Activated CD8-positive, alpha-beta T cell treated with anti-CD3 and anti-CD28 coated beads for 36 hours (primary cell): ENCODE measurements around the gene IL1RAPL2. TPM values are rescaled to one million over a fixed set of nuclear protein-coding genes. Genes with fewer than 3 reads are reported as not detected.

Source experiments
- ATAC-seq: fragments of 200-7000 bp; cut with Tn5 transposase; one replicate; pipeline ENCODE4 v1.10.0; 2021; ENCODE audit warnings: mild to moderate bottlenecking, moderate library complexity
- CTCF ChIA-PET: fragments of 350-600 bp; sonication (Branson Sonifier 250); formaldehyde crosslinking; loops from one replicate; lab custom pipeline; 2021; ENCODE audit warnings: antibody characterized with exemption; lab: Charles Lee
- POLR2A ChIA-PET: fragments of 350-600 bp; sonication (Branson Sonifier 250); formaldehyde crosslinking; loops from one replicate; lab custom pipeline; 2021; ENCODE audit warnings: antibody characterized with exemption; lab: Charles Lee
- DNase-seq: peaks from one replicate; pipeline ENCODE4 v3.0.0-alpha.2; 2020
- H3K27ac Mint-ChIP-seq: one replicate; pipeline ENCODE4 v1.8.0; 2021; ENCODE audit warnings: mild to moderate bottlenecking, mixed read lengths
- H3K27me3 Mint-ChIP-seq: one replicate; pipeline ENCODE4 v1.8.0; 2021; ENCODE audit warnings: mixed read lengths
- H3K36me3 Mint-ChIP-seq: one replicate; pipeline ENCODE4 v1.8.0; 2021; ENCODE audit warnings: low read depth, mixed read lengths
- H3K4me1 Mint-ChIP-seq: one replicate; pipeline ENCODE4 v1.8.0; 2021; ENCODE audit warnings: low read depth, mixed read lengths
- H3K4me3 Mint-ChIP-seq: one replicate; pipeline ENCODE4 v1.8.0; 2021; ENCODE audit warnings: mild to moderate bottlenecking, moderate library complexity, mixed read lengths
- H3K9me3 Mint-ChIP-seq: one replicate; pipeline ENCODE4 v1.8.0; 2021; ENCODE audit warnings: mixed read lengths
- CTCF ChIP-seq: fragments of 200-600 bp; IDR thresholded peaks from one replicate; pipeline ENCODE4 v1.8.0; 2022; ENCODE audit warnings: antibody characterized with exemption, mild to moderate bottlenecking
- intact Hi-C: fragments of 100-400 bp; cut with micrococcal nuclease; formaldehyde crosslinking; loops from one replicate; pipeline ENCODE4 v1.10.0; 2022
- total RNA-seq, 2 experiments: library from RNA; stranded (reverse); gene quantifications; one replicate each; pipeline ENCODE4 v1.2.3, GENCODE V29; 2021

IL1RAPL2 gene
- total RNA-seq, 2 experiments from 2014 or later = not detected

GRCh38 chrX:104749951-104750610, 184.1 kb downstream of the IL1RAPL2 start:
- no peak for TF ChIP-seq CTCF
- Mint-ChIP-seq H3K27ac (no peak overlapping the region), H3K27me3 (no peaks in the 10 kb centered on the region), H3K4me1 (no peaks in the 10 kb centered on the region), H3K4me3 (no peak overlapping the region), H3K9me3 (no peaks in the 10 kb centered on the region), H3K36me3 (no peaks in the 10 kb centered on the region)
- no peak for ATAC-seq
- ChIA-PET POLR2A (no interaction called here), CTCF (no interaction called here)
- DNase-seq = no peak
- intact Hi-C loops = no loop called here

- intact Hi-C loops = no loop called here
- ATAC-seq (no peak), DNase-seq (no peak)
- ChIA-PET CTCF (no interaction called here), POLR2A (no interaction called here)
- H3K27me3 Mint-ChIP-seq = no peaks in the 10 kb centered on the region
- no peak overlapping the region for H3K4me3 Mint-ChIP-seq
- no peaks in the 10 kb centered on the region for H3K36me3 Mint-ChIP-seq
- peaks cover 6% of the 10 kb centered on the region for H3K9me3 Mint-ChIP-seq
- H3K27ac Mint-ChIP-seq = no peak overlapping the region
- H3K4me1 Mint-ChIP-seq = no peaks in the 10 kb centered on the region
- TF ChIP-seq CTCF = no peak
These were observed 196.6 kb downstream of the IL1RAPL2 start for GRCh38 chrX:104762641-104763040.

GRCh38 chrX:104789784-104790183, 223.8 kb downstream of the IL1RAPL2 start:
- Mint-ChIP-seq H3K4me1 (no peaks in the 10 kb centered on the region), H3K27me3 (no peaks in the 10 kb centered on the region), H3K4me3 (no peak overlapping the region), H3K36me3 (no peaks in the 10 kb centered on the region), H3K27ac (no peak overlapping the region), H3K9me3 (no peaks in the 10 kb centered on the region)
- ChIA-PET POLR2A (no interaction called here), CTCF (interaction anchor here (1.1 kb wide), 1 partner anchor 133 kb away, joined by 3 read pairs; no protein-coding TSS in a partner anchor)
- ATAC-seq (no peak), DNase-seq (no peak)
- intact Hi-C loops = no loop called here
- TF ChIP-seq CTCF = no peak

GRCh38 chrX:104795804-104796203, 229.8 kb downstream of the IL1RAPL2 start:
- no peaks in the 10 kb centered on the region for H3K27me3 Mint-ChIP-seq
- H3K27ac Mint-ChIP-seq = no peak overlapping the region
- ATAC-seq (no peak), DNase-seq (no peak)
- intact Hi-C loops = no loop called here
- ChIA-PET POLR2A (no interaction called here), CTCF (no interaction called here)
- no peaks in the 10 kb centered on the region for H3K36me3 Mint-ChIP-seq
- no peak overlapping the region for H3K4me3 Mint-ChIP-seq
- no peaks in the 10 kb centered on the region for H3K9me3 Mint-ChIP-seq
- no peaks in the 10 kb centered on the region for H3K4me1 Mint-ChIP-seq
- no peak for TF ChIP-seq CTCF

GRCh38 chrX:104803219-104803618, 237.2 kb downstream of the IL1RAPL2 start:
- H3K36me3 Mint-ChIP-seq = no peaks in the 10 kb centered on the region
- DNase-seq = no peak
- H3K9me3 Mint-ChIP-seq = no peaks in the 10 kb centered on the region
- no peak for TF ChIP-seq CTCF
- ChIA-PET CTCF (no interaction called here), POLR2A (no interaction called here)
- intact Hi-C loops = no loop called here
- H3K27ac Mint-ChIP-seq = no peak overlapping the region
- ATAC-seq = no peak
- H3K27me3 Mint-ChIP-seq = no peaks in the 10 kb centered on the region
- no peaks in the 10 kb centered on the region for H3K4me1 Mint-ChIP-seq
- H3K4me3 Mint-ChIP-seq = no peak overlapping the region
